IMR-90 (cell line): ENCODE data around the gene KLHDC7B. TPM values are rescaled to one million over a fixed set of nuclear protein-coding genes. Genes with fewer than 3 reads are reported as not detected.

Source experiments
- ATAC-seq: fragments of 200-7000 bp; cut with Tn5 transposase; 2 replicates; pipeline ENCODE4 v1.9.1; 2020; ENCODE audit warnings: low read depth, mild to moderate bottlenecking, moderate library complexity
- BruUV-seq: library from RNA; stranded (reverse); fragments of 400-500 nt; replicated peaks from 2 replicates; lab custom pipeline; 2021; lab: Mats Ljungman, UMichigan
- CTCF ChIA-PET: fragments of 300-600 bp; formaldehyde crosslinking; extraction: SDS; loops from one replicate; lab custom pipeline; 2021; ENCODE audit warnings: antibody characterized with exemption; lab: Yijun Ruan, JAX
- POLR2A ChIA-PET: fragments of 300-600 bp; sonication (Branson Sonifier 250); formaldehyde crosslinking; loops from one replicate; lab custom pipeline; 2022; ENCODE audit warnings: antibody characterized with exemption; ENCODE audit not compliant: unreplicated experiment; lab: Charles Lee
- DNase-seq: peaks from one replicate; pipeline ENCODE4 v3.0.0; 2013
- H2AFZ ChIP-seq: replicated peaks from 2 replicates; pipeline ENCODE3; 2013; ENCODE audit warnings: low read length, mild to moderate bottlenecking; ENCODE audit not compliant: poor library complexity
- H2AK5ac ChIP-seq: 2 replicates; pipeline ENCODE4 v1.6.1; 2013; ENCODE audit warnings: low read depth, low read length, inconsistent platforms
- H2AK9ac ChIP-seq: replicated peaks from 2 replicates; pipeline ENCODE3; 2013; ENCODE audit warnings: mild to moderate bottlenecking, low read depth, low read length, moderate library complexity; ENCODE audit not compliant: poor library complexity
- H2BK120ac ChIP-seq: 2 replicates; pipeline ENCODE4 v1.6.1; 2013; ENCODE audit warnings: low read depth, low read length, inconsistent platforms
- H2BK15ac ChIP-seq: 3 replicates; pipeline ENCODE4 v1.6.1; 2013; ENCODE audit warnings: low read depth, low read length, inconsistent platforms
- H2BK20ac ChIP-seq: 2 replicates; pipeline ENCODE4 v1.6.1; 2013; ENCODE audit warnings: low read depth, mild to moderate bottlenecking, inconsistent platforms, low read length, moderate library complexity
- H2BK5ac ChIP-seq: 2 replicates; pipeline ENCODE4 v1.6.1; 2013; ENCODE audit warnings: mild to moderate bottlenecking, low read depth, low read length, inconsistent platforms; ENCODE audit not compliant: poor library complexity, severe bottlenecking
- H3K14ac ChIP-seq: replicated peaks from 2 replicates; pipeline ENCODE4 v1.6.1; 2013; ENCODE audit warnings: low read depth, low read length, inconsistent platforms
- H3K18ac ChIP-seq: 2 replicates; pipeline ENCODE4 v1.6.1; 2013; ENCODE audit warnings: low read depth, low read length, control low read depth
- H3K23ac ChIP-seq: 2 replicates; pipeline ENCODE4 v1.6.1; 2013; ENCODE audit warnings: low read depth, low read length, inconsistent platforms
- H3K27ac ChIP-seq: 2 replicates; pipeline ENCODE4 v1.5.1; 2013; ENCODE audit warnings: mild to moderate bottlenecking, control low read depth, low read length; ENCODE audit not compliant: insufficient read depth
- H3K27me3 ChIP-seq: 2 replicates; pipeline ENCODE4 v1.6.1; 2013; ENCODE audit warnings: low read length; ENCODE audit not compliant: control insufficient read depth, insufficient read depth
- H3K36me3 ChIP-seq: 2 replicates; pipeline ENCODE4 v1.6.1; 2013; ENCODE audit warnings: low read length, mixed read lengths; ENCODE audit not compliant: control insufficient read depth, insufficient read depth
- H3K4ac ChIP-seq: 2 replicates; pipeline ENCODE4 v1.6.1; 2013; ENCODE audit warnings: low read depth, low read length, inconsistent platforms
- H3K4me1 ChIP-seq: 2 replicates; pipeline ENCODE4 v1.6.1; 2013; ENCODE audit warnings: low read length, mixed read lengths; ENCODE audit not compliant: control insufficient read depth, insufficient read depth
- H3K4me2 ChIP-seq: 2 replicates; pipeline ENCODE4 v1.6.1; 2013; ENCODE audit warnings: low read depth, mild to moderate bottlenecking, control low read depth, low read length, moderate library complexity
- H3K4me3 ChIP-seq: 2 replicates; pipeline ENCODE4 v1.5.1; 2013; ENCODE audit warnings: low read depth, mild to moderate bottlenecking, control low read depth, low read length, moderate library complexity; ENCODE audit not compliant: insufficient read depth
- H3K56ac ChIP-seq: 2 replicates; pipeline ENCODE4 v1.6.1; 2013; ENCODE audit warnings: low read length, inconsistent platforms; ENCODE audit not compliant: insufficient read depth; ENCODE audit errors: extremely low read depth
- H3K79me1 ChIP-seq, 2 experiments: 2 replicates each; pipeline ENCODE4 v1.6.1; 2013; ENCODE audit warnings: low read length in 2 of 2, inconsistent platforms in 1 of 2, low read depth in 1 of 2
- H3K9ac ChIP-seq: 2 replicates; pipeline ENCODE4 v1.6.1; 2013; ENCODE audit warnings: low read depth, low read length, control low read depth
- H3K9me1 ChIP-seq: 2 replicates; pipeline ENCODE4 v1.6.1; 2013; ENCODE audit warnings: low read length, inconsistent platforms; ENCODE audit not compliant: insufficient read depth
- H3K9me3 ChIP-seq: 2 replicates; pipeline ENCODE4 v1.6.1; 2013; ENCODE audit warnings: low read length; ENCODE audit not compliant: control insufficient read depth, insufficient read depth
- H4K20me1 ChIP-seq: 2 replicates; pipeline ENCODE4 v1.6.1; 2013; ENCODE audit warnings: low read length, inconsistent platforms; ENCODE audit not compliant: insufficient read depth
- H4K5ac ChIP-seq: 2 replicates; pipeline ENCODE4 v1.6.1; 2013; ENCODE audit warnings: mild to moderate bottlenecking, low read depth, low read length, control low read depth
- H4K8ac ChIP-seq, 2 experiments: 2 replicates each; pipeline ENCODE4 v1.6.1; 2013; ENCODE audit warnings: low read depth in 2 of 2, low read length in 2 of 2, control low read depth in 1 of 2, inconsistent platforms in 1 of 2
- H4K91ac ChIP-seq: 2 replicates; pipeline ENCODE4 v1.6.1; 2013; ENCODE audit warnings: low read depth, low read length, inconsistent platforms; ENCODE audit not compliant: insufficient read depth
- BHLHE40 ChIP-seq: fragments of 150-350 bp; IDR thresholded peaks from 2 replicates; pipeline ENCODE4 v1.6.1; 2016; ENCODE audit warnings: mild to moderate bottlenecking, low read depth, low read length
- CEBPB ChIP-seq: IDR thresholded peaks from 2 replicates; pipeline ENCODE4 v1.6.1; 2012; ENCODE audit warnings: low read depth, low read length, improper control_type of control experiment
- CHD1 ChIP-seq: IDR thresholded peaks from 2 replicates; pipeline ENCODE4 v1.6.1; 2012; ENCODE audit warnings: low read depth, low read length, improper control_type of control experiment
- ELK1 ChIP-seq: fragments of 150-350 bp; IDR thresholded peaks from 2 replicates; pipeline ENCODE4 v1.6.1; 2016; ENCODE audit warnings: low read depth, mild to moderate bottlenecking, low read length, moderate library complexity, borderline replicate concordance
- FOS ChIP-seq: fragments of 150-350 bp; IDR thresholded peaks from 2 replicates; pipeline ENCODE4 v1.6.1; 2016; ENCODE audit warnings: low read depth, low read length
- MXI1 ChIP-seq: IDR thresholded peaks from 2 replicates; pipeline ENCODE4 v1.6.1; 2012; ENCODE audit warnings: low read depth, mild to moderate bottlenecking, low read length, moderate library complexity, borderline replicate concordance
- POLR2A ChIP-seq: IDR thresholded peaks from 2 replicates; pipeline ENCODE4 v1.6.1; 2012; ENCODE audit warnings: mild to moderate bottlenecking, low read depth, low read length
- RAD21 ChIP-seq: IDR thresholded peaks from 2 replicates; pipeline ENCODE4 v1.6.1; 2012; ENCODE audit warnings: low read length, improper control_type of control experiment
- RCOR1 ChIP-seq: IDR thresholded peaks from 2 replicates; pipeline ENCODE4 v1.6.1; 2012; ENCODE audit warnings: mild to moderate bottlenecking, low read length, improper control_type of control experiment; ENCODE audit not compliant: insufficient replicate concordance
- RFX5 ChIP-seq: IDR thresholded peaks from 2 replicates; pipeline ENCODE4 v1.8.0; 2012; ENCODE audit warnings: low read depth, mild to moderate bottlenecking, low read length, moderate library complexity
- SMC3 ChIP-seq: fragments of 150-350 bp; IDR thresholded peaks from 2 replicates; pipeline ENCODE4 v1.6.1; 2016; ENCODE audit warnings: low read depth, mild to moderate bottlenecking, antibody characterized with exemption, low read length, moderate library complexity
- USF2 ChIP-seq: fragments of 150-350 bp; IDR thresholded peaks from 2 replicates; pipeline ENCODE4 v1.6.1; 2017; ENCODE audit warnings: mild to moderate bottlenecking, antibody characterized with exemption, low read length, low read depth
- WGBS, 2 experiments: methylation state at CpG; one replicate each; pipeline versions ENCODE4 v1.1.5 to v1.1.7; 2013; ENCODE audit warnings: missing lambda C conversion rate in 2 of 2; ENCODE audit not compliant: insufficient read length in 1 of 2; ENCODE audit errors: extremely low coverage in 2 of 2; 5-methylcytosine and 5-hydroxymethylcytosine counted together
- dilution Hi-C: fragments of 300-500 bp; cut with HindIII; formaldehyde crosslinking; loops from one replicate; pipeline ENCODE4 v1.14.3; 2018; ENCODE audit warnings: low sequenced_read_pairs; ENCODE audit not compliant: unreplicated experiment
- in situ Hi-C: fragments of 300-500 bp; cut with MboI; formaldehyde crosslinking; loops from 3 replicates; pipeline ENCODE4 v1.14.3; 2019; ENCODE audit warnings: low sequenced_read_pairs, inconsistent platforms, mixed read lengths
- intact Hi-C: fragments of 100-400 bp; cut with micrococcal nuclease; formaldehyde crosslinking; loops from 2 replicates; pipeline ENCODE4 v1.10.0; 2022
- polyA plus RNA-seq, 3 experiments: library from polyadenylated mRNA; depleted of rRNA; stranded (reverse); fragments of >200 nt; gene quantifications; 2 replicates each; pipeline ENCODE4 v1.2.3, GENCODE V29; 2012; ENCODE audit warnings: low replicate concordance in 1 of 3
- total RNA-seq: library from RNA; depleted of rRNA; stranded (reverse); fragments of >200 nt; gene quantifications from 2 replicates; pipeline ENCODE4 v1.2.3, GENCODE V29; 2012

Gene KLHDC7B
- total and polyA plus RNA-seq, 2 of the 4 experiments (the other 2 are of a cell fraction), result 0.05 TPM; not detected in 1

- POLR2A ChIA-PET, result no interaction called here
- dilution Hi-C loops, result no loop called here
- ATAC-seq, result no peak
These were observed 49.5 kb downstream of the KLHDC7B start for GRCh38 chr22:50595189-50595588.

More at GRCh38 chr22:50595189-50595588, 49.5 kb downstream of the KLHDC7B start:
- Histone ChIP-seq H2BK120ac (no peak overlapping the region), H3K79me1 (no peaks in the 10 kb centered on the region), H3K4me3 (no peak overlapping the region), H2BK15ac (no peak overlapping the region), H4K91ac (no peak overlapping the region), H3K4ac (no peak overlapping the region), H3K9ac (no peak overlapping the region), H3K18ac (no peak overlapping the region), H3K56ac (no peak overlapping the region), H3K23ac (no peak overlapping the region), H2AFZ (no peak overlapping the region), H3K27ac (no peak overlapping the region), H3K4me2 (no peak overlapping the region), H3K14ac (no peak overlapping the region), H4K8ac (no peak overlapping the region), H2AK9ac (no peak overlapping the region), H3K36me3 (no peaks in the 10 kb centered on the region), H4K5ac (no peak overlapping the region), H3K4me1 (no peaks in the 10 kb centered on the region), H2AK5ac (no peak overlapping the region), H4K20me1 (peaks cover 3% of the 10 kb centered on the region; the same call in 1 of the 2 replicates), H2BK20ac (no peak overlapping the region), H3K9me1 (no peaks in the 10 kb centered on the region), H2BK5ac (no peak overlapping the region), H3K27me3 (peaks cover 6% of the 10 kb centered on the region), H3K9me3 (0 out of 2 replicates have a peak, but pooled peaks cover 2% of the 10 kb centered on the region)
- BruUV-seq, result no TSS peak
- in situ Hi-C loops (no loop called here), intact Hi-C loops (no loop called here)
- TF ChIP-seq RAD21 (no peak), RFX5 (no peak), RCOR1 (no peak), USF2 (no peak), ELK1 (no peak), CEBPB (no peak), MXI1 (no peak), POLR2A (no peak), FOS (no peak), BHLHE40 (no peak), SMC3 (no peak), CHD1 (no peak)
- DNase-seq, result no peak
- 50% methylated on average over 2 of the region's 3 CpGs; no CpG with 5 or more reads in 1 of the 2 experiments for WGBS, 2 experiments
- CTCF ChIA-PET, result no interaction called here
